ENCODE measurements around the gene MAST2. TPM values are rescaled to one million over a fixed set of nuclear protein-coding genes. Genes with fewer than 3 reads are reported as not detected.
"Not testable (repeated sequence)": the region's sequence is repeated elsewhere in the genome, so short reads cannot be mapped to it uniquely, and the experiment has no call there.

Gene MAST2
- total and polyA plus RNA-seq, 9 donors = 32.4 to 107 (median 83.7) TPM

- H3K4me3 ChIP-seq (ENCODE audit: low read length) = no peak overlapping the region
- WGBS (ENCODE audit: insufficient coverage) = 0% methylated on average over 2 of the region's 2 CpGs
- DNase-seq = no peak
- H3K27ac ChIP-seq (ENCODE audit: low read length) = no peak overlapping the region
- no peaks in the 10 kb centered on the region for H3K27me3 ChIP-seq (ENCODE audit: control insufficient read depth, insufficient read depth, low read length)
- H3K9me3 ChIP-seq (replicated peaks; ENCODE audit: control insufficient read depth, low read depth, low read length) = no peaks in the 10 kb centered on the region
- no peaks in the 10 kb centered on the region for H3K4me1 ChIP-seq (ENCODE audit: control insufficient read depth, insufficient read depth, low read length)
- no peaks in the 10 kb centered on the region for H3K36me3 ChIP-seq (ENCODE audit: control insufficient read depth, insufficient read depth, low read length)
Observed at GRCh38 chr1:45929257-45929687, 125.9 kb downstream of the MAST2 start.

- H3K27me3 ChIP-seq (ENCODE audit: control insufficient read depth, insufficient read depth, low read length) = no peaks in the 10 kb centered on the region
- H3K9me3 ChIP-seq (replicated peaks; ENCODE audit: control insufficient read depth, low read depth, low read length) = no peaks in the 10 kb centered on the region
- no peaks in the 10 kb centered on the region for H3K4me1 ChIP-seq (ENCODE audit: control insufficient read depth, insufficient read depth, low read length)
- WGBS (ENCODE audit: insufficient coverage) = no CpG with 5 or more reads among the region's 7 CpGs
- no peak overlapping the region for H3K4me3 ChIP-seq (ENCODE audit: low read length)
- no peak overlapping the region for H3K27ac ChIP-seq (ENCODE audit: low read length)
- no peak for DNase-seq
- H3K36me3 ChIP-seq (ENCODE audit: control insufficient read depth, insufficient read depth, low read length) = no peaks in the 10 kb centered on the region
Observed at GRCh38 chr1:45930258-45931150, 127.1 kb downstream of the MAST2 start.

GRCh38 chr1:45932205-45932604, 128.8 kb downstream of the MAST2 start:
- not testable (repeated sequence) for H3K27me3 ChIP-seq (ENCODE audit: control insufficient read depth, insufficient read depth, low read length); H3K9me3 ChIP-seq (replicated peaks; ENCODE audit: control insufficient read depth, low read depth, low read length); H3K27ac ChIP-seq (ENCODE audit: low read length); DNase-seq; H3K4me3 ChIP-seq (ENCODE audit: low read length); H3K36me3 ChIP-seq (ENCODE audit: control insufficient read depth, insufficient read depth, low read length); H3K4me1 ChIP-seq (ENCODE audit: control insufficient read depth, insufficient read depth, low read length)
- whole genome bisulfite sequencing (ENCODE audit: insufficient coverage) = 89% methylated on average over 6 of the region's 6 CpGs

- no peaks in the 10 kb centered on the region for H3K4me1 ChIP-seq (ENCODE audit: control insufficient read depth, insufficient read depth, low read length)
- H3K36me3 ChIP-seq (ENCODE audit: control insufficient read depth, insufficient read depth, low read length) = peaks cover 4% of the 10 kb centered on the region
- no peaks in the 10 kb centered on the region for H3K27me3 ChIP-seq (ENCODE audit: control insufficient read depth, insufficient read depth, low read length)
- H3K9me3 ChIP-seq (replicated peaks; ENCODE audit: control insufficient read depth, low read depth, low read length) = no peaks in the 10 kb centered on the region
- H3K4me3 ChIP-seq (ENCODE audit: low read length) = no peak overlapping the region
- DNase-seq = no peak
- WGBS (ENCODE audit: insufficient coverage) = 100% methylated on average over 2 of the region's 3 CpGs
- H3K27ac ChIP-seq (ENCODE audit: low read length) = no peak overlapping the region
Observed at GRCh38 chr1:45934947-45935346, 131.5 kb downstream of the MAST2 start.

GRCh38 chr1:45938029-45938428, 134.6 kb downstream of the MAST2 start:
- Histone ChIP-seq H3K36me3 (ENCODE audit: control insufficient read depth, insufficient read depth, low read length) (peaks cover 4% of the 10 kb centered on the region), H3K27me3 (ENCODE audit: control insufficient read depth, insufficient read depth, low read length) (no peaks in the 10 kb centered on the region), H3K4me3 (ENCODE audit: low read length) (no peak overlapping the region), H3K4me1 (ENCODE audit: control insufficient read depth, insufficient read depth, low read length) (no peaks in the 10 kb centered on the region), H3K27ac (ENCODE audit: low read length) (no peak overlapping the region), H3K9me3 (replicated peaks; ENCODE audit: control insufficient read depth, low read depth, low read length) (no peaks in the 10 kb centered on the region)
- DNase-seq = no peak

- H3K9me3 ChIP-seq (replicated peaks; ENCODE audit: control insufficient read depth, low read depth, low read length) = no peaks in the 10 kb centered on the region
- no peaks in the 10 kb centered on the region for H3K36me3 ChIP-seq (ENCODE audit: control insufficient read depth, insufficient read depth, low read length)
- H3K4me3 ChIP-seq (ENCODE audit: low read length) = no peak overlapping the region
- H3K27ac ChIP-seq (ENCODE audit: low read length) = no peak overlapping the region
- no peak for DNase-seq
- no CpG with 5 or more reads among the region's 1 CpG for WGBS (ENCODE audit: insufficient coverage)
- H3K4me1 ChIP-seq (ENCODE audit: control insufficient read depth, insufficient read depth, low read length) = no peaks in the 10 kb centered on the region
- H3K27me3 ChIP-seq (ENCODE audit: control insufficient read depth, insufficient read depth, low read length) = no peaks in the 10 kb centered on the region
Observed at GRCh38 chr1:45942411-45942810, 139.0 kb downstream of the MAST2 start.

- no CpG with 5 or more reads among the region's 1 CpG for WGBS (ENCODE audit: insufficient coverage)
- DNase-seq = no peak
- H3K4me3 ChIP-seq (ENCODE audit: low read length) = no peak overlapping the region
- no peaks in the 10 kb centered on the region for H3K4me1 ChIP-seq (ENCODE audit: control insufficient read depth, insufficient read depth, low read length)
- no peak overlapping the region for H3K27ac ChIP-seq (ENCODE audit: low read length)
- H3K36me3 ChIP-seq (ENCODE audit: control insufficient read depth, insufficient read depth, low read length) = no peaks in the 10 kb centered on the region
- H3K27me3 ChIP-seq (ENCODE audit: control insufficient read depth, insufficient read depth, low read length) = no peaks in the 10 kb centered on the region
- peaks cover 4% of the 10 kb centered on the region for H3K9me3 ChIP-seq (replicated peaks; ENCODE audit: control insufficient read depth, low read depth, low read length)
Observed at GRCh38 chr1:45943185-45943584, 139.8 kb downstream of the MAST2 start.

- Histone ChIP-seq H3K27me3 (ENCODE audit: control insufficient read depth, insufficient read depth, low read length) (no peaks in the 10 kb centered on the region), H3K36me3 (ENCODE audit: control insufficient read depth, insufficient read depth, low read length) (no peaks in the 10 kb centered on the region), H3K9me3 (replicated peaks; ENCODE audit: control insufficient read depth, low read depth, low read length) (peaks cover 8% of the 10 kb centered on the region), H3K4me3 (ENCODE audit: low read length) (no peak overlapping the region), H3K4me1 (ENCODE audit: control insufficient read depth, insufficient read depth, low read length) (no peaks in the 10 kb centered on the region), H3K27ac (ENCODE audit: low read length) (no peak overlapping the region)
- DNase-seq = peak; percentile 43
- WGBS (ENCODE audit: insufficient coverage) = no CpG with 5 or more reads among the region's 2 CpGs
Observed at GRCh38 chr1:45945426-45945825, 142.0 kb downstream of the MAST2 start.

GRCh38 chr1:45949462-45949861, 146.1 kb downstream of the MAST2 start:
- whole genome bisulfite sequencing (ENCODE audit: insufficient coverage) = no CpG with 5 or more reads among the region's 2 CpGs
- H3K4me1 ChIP-seq (ENCODE audit: control insufficient read depth, insufficient read depth, low read length); H3K27me3 ChIP-seq (ENCODE audit: control insufficient read depth, insufficient read depth, low read length); H3K36me3 ChIP-seq (ENCODE audit: control insufficient read depth, insufficient read depth, low read length); H3K4me3 ChIP-seq (ENCODE audit: low read length); H3K9me3 ChIP-seq (replicated peaks; ENCODE audit: control insufficient read depth, low read depth, low read length); H3K27ac ChIP-seq (ENCODE audit: low read length); DNase-seq: not testable (repeated sequence)

GRCh38 chr1:45952072-45952471, 148.7 kb downstream of the MAST2 start:
- peaks cover 9% of the 10 kb centered on the region for H3K4me1 ChIP-seq (ENCODE audit: control insufficient read depth, insufficient read depth, low read length)

More at GRCh38 chr1:45952072-45952471, 148.7 kb downstream of the MAST2 start:
- Histone ChIP-seq H3K27me3 (ENCODE audit: control insufficient read depth, insufficient read depth, low read length) (no peaks in the 10 kb centered on the region), H3K36me3 (ENCODE audit: control insufficient read depth, insufficient read depth, low read length) (no peaks in the 10 kb centered on the region), H3K9me3 (replicated peaks; ENCODE audit: control insufficient read depth, low read depth, low read length) (peaks cover 8% of the 10 kb centered on the region), H3K4me3 (ENCODE audit: low read length) (no peak overlapping the region), H3K27ac (ENCODE audit: low read length) (no peak overlapping the region)
- DNase-seq = no peak
- WGBS (ENCODE audit: insufficient coverage) = 85% methylated on average over 2 of the region's 2 CpGs

All from muscle of leg (tissue), 11 donors.